Osteoblast (primary cell): ENCODE data around the gene TAF4. TPM values are rescaled to one million over a fixed set of nuclear protein-coding genes. Genes with fewer than 3 reads are reported as not detected.
A peak's percentile ranks its signal among the peaks of the same experiment; 100 is the strongest.

Experiments used
- DNase-seq: peaks from one replicate; pipeline ENCODE4 v3.0.0; 2011; ENCODE audit warnings: low spot score, mixed read lengths; ENCODE audit not compliant: insufficient read length; ENCODE audit errors: missing footprints
- H2AFZ ChIP-seq: 2 replicates; pipeline ENCODE4 v1.6.0; 2011; ENCODE audit warnings: mild to moderate bottlenecking, low read length
- H3K27ac ChIP-seq: 2 replicates; pipeline ENCODE4 v1.5.1; 2011; ENCODE audit warnings: mild to moderate bottlenecking, low read depth, low read length, moderate library complexity
- H3K27me3 ChIP-seq: 2 replicates; pipeline ENCODE4 v1.6.0; 2012; ENCODE audit warnings: mild to moderate bottlenecking, control low read depth, inconsistent platforms, low read length, moderate library complexity; ENCODE audit not compliant: insufficient read depth
- H3K36me3 ChIP-seq: 2 replicates; pipeline ENCODE4 v1.5.1; 2011; ENCODE audit warnings: mild to moderate bottlenecking, low read length, control low read depth, moderate library complexity; ENCODE audit not compliant: insufficient read depth
- H3K4me1 ChIP-seq: 2 replicates; pipeline ENCODE4 v1.5.1; 2011; ENCODE audit warnings: mild to moderate bottlenecking, low read length, control low read depth, moderate library complexity; ENCODE audit not compliant: insufficient read depth
- H3K4me2 ChIP-seq: 2 replicates; pipeline ENCODE4 v1.6.0; 2011; ENCODE audit warnings: mild to moderate bottlenecking, low read length; ENCODE audit not compliant: insufficient read depth
- H3K4me3 ChIP-seq: fragments of 200-600 bp; sonication (generic); 3 replicates; pipeline ENCODE4 v1.5.1; 2012; ENCODE audit warnings: mild to moderate bottlenecking, low read length, inconsistent platforms; ENCODE audit not compliant: insufficient read depth
- H3K79me2 ChIP-seq: 2 replicates; pipeline ENCODE4 v1.6.0; 2012; ENCODE audit warnings: mild to moderate bottlenecking, low read length, control low read depth, inconsistent platforms; ENCODE audit not compliant: insufficient read depth
- H3K9me3 ChIP-seq: 2 replicates; pipeline ENCODE4 v1.5.1; 2011; ENCODE audit warnings: low read depth, low read length, control low read depth
- H4K20me1 ChIP-seq: 2 replicates; pipeline ENCODE4 v1.6.0; 2012; ENCODE audit warnings: mild to moderate bottlenecking, low read length, control low read depth; ENCODE audit not compliant: insufficient read depth
- total RNA-seq: library from RNA; depleted of rRNA; stranded (reverse); fragments of >200 nt; gene quantifications from 2 replicates; pipeline ENCODE4 v1.2.3, GENCODE V29; 2012
- TF ChIP-seq, protein P1 (sequence below): IDR thresholded peaks from 2 replicates; pipeline ENCODE4 v1.5.1; 2011; ENCODE audit warnings: mild to moderate bottlenecking, low read depth, low read length, moderate library complexity; ENCODE audit errors: extremely low read depth

TAF4 gene
- total RNA-seq, 1 donor, result 4.3 TPM

DNA sequence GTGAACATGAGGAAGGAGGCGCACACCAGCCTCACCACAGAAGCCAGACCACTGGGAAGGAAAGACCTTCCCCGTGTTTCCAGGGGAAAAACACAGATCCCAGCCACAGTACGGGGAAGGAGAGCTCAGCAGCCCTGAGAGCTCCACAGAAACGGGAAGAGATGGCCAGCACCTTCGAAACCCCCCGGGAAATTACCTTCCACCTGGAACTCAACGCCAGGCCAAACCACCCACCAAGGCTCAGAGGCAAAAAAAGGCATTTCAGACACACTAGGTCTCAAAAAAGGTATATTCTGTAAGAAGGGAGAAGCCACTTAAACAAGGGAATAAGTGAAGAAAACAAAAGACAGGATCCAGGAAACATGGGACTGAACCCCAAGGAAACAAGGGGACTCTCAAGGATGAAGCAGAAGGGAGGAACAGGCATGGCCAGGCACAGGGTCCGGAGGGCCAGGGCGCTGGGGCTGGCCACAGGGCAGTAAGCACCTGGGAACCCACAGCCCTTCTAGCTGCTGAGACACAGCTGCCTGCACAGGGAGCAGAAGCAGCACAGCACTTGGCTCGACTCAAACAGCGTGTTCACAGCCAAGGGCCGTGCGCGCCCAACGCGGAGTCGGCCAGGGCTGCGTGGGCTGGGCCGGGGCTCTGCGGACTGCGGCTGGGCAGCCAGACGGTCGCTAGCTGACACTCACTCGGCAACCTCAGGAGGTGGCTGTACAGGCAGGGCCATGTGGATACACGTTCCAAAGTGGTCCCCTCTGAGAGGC lies 44.6 kb downstream of the TAF4 start:
- no peaks in the 10 kb centered on the region for H3K9me3 ChIP-seq
- no peak overlapping the region for H3K4me2 ChIP-seq
- H3K27me3 ChIP-seq, result no peaks in the 10 kb centered on the region
- peaks cover 10% of the 10 kb centered on the region for H3K4me1 ChIP-seq
- peaks cover 73% of the 10 kb centered on the region for H3K79me2 ChIP-seq
- H3K27ac ChIP-seq, result no peak overlapping the region
- peak; percentile 93 for DNase-seq
- no peak overlapping the region for H3K4me3 ChIP-seq
- TF ChIP-seq, protein P1, sequence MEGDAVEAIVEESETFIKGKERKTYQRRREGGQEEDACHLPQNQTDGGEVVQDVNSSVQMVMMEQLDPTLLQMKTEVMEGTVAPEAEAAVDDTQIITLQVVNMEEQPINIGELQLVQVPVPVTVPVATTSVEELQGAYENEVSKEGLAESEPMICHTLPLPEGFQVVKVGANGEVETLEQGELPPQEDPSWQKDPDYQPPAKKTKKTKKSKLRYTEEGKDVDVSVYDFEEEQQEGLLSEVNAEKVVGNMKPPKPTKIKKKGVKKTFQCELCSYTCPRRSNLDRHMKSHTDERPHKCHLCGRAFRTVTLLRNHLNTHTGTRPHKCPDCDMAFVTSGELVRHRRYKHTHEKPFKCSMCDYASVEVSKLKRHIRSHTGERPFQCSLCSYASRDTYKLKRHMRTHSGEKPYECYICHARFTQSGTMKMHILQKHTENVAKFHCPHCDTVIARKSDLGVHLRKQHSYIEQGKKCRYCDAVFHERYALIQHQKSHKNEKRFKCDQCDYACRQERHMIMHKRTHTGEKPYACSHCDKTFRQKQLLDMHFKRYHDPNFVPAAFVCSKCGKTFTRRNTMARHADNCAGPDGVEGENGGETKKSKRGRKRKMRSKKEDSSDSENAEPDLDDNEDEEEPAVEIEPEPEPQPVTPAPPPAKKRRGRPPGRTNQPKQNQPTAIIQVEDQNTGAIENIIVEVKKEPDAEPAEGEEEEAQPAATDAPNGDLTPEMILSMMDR, result no peak
- H3K36me3 ChIP-seq, result no peaks in the 10 kb centered on the region
- peaks cover 61% of the 10 kb centered on the region for H4K20me1 ChIP-seq
- no peak overlapping the region for H2AFZ ChIP-seq

DNA sequence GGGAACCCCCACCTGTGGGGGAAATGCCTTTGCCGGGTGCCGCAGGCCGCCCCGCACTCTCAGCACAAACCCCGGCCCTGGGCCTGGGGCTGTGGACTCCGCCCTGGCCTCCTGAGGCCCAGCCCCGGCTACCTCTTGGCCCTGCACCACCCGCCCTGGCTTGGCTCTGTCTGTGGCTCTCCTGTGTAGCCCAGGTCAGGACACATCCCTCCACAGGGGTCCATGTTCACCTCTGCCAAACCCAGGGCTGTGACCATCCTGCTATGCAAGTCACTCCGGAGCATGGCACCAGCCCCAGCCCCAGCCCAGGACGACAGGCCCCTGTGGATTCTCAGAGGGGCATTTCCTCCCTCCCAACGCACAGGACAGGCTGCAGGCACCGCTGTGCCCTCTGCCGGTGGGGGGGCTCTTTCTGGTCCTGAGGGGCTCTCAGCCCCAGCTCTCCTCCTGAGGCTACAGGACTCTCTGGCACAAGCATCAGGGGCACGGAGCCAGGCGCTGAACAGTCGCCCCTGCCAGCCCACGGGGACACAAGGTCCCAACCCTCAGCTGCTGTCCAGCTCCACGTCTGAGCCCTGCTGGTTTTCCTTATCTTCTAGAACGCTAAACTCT lies 45.7 kb downstream of the TAF4 start:
- peaks cover 70% of the 10 kb centered on the region for H3K79me2 ChIP-seq
- no peaks in the 10 kb centered on the region for H3K27me3 ChIP-seq
- H4K20me1 ChIP-seq, result peaks cover 54% of the 10 kb centered on the region
- peak; percentile 79 for DNase-seq
- H3K27ac ChIP-seq, result no peak overlapping the region
- H3K9me3 ChIP-seq, result no peaks in the 10 kb centered on the region
- H2AFZ ChIP-seq, result no peak overlapping the region
- no peak overlapping the region for H3K4me2 ChIP-seq
- H3K4me1 ChIP-seq, result peaks cover 8% of the 10 kb centered on the region
- TF ChIP-seq, protein P1, result no peak
- H3K4me3 ChIP-seq, result no peak overlapping the region
- no peaks in the 10 kb centered on the region for H3K36me3 ChIP-seq

DNA sequence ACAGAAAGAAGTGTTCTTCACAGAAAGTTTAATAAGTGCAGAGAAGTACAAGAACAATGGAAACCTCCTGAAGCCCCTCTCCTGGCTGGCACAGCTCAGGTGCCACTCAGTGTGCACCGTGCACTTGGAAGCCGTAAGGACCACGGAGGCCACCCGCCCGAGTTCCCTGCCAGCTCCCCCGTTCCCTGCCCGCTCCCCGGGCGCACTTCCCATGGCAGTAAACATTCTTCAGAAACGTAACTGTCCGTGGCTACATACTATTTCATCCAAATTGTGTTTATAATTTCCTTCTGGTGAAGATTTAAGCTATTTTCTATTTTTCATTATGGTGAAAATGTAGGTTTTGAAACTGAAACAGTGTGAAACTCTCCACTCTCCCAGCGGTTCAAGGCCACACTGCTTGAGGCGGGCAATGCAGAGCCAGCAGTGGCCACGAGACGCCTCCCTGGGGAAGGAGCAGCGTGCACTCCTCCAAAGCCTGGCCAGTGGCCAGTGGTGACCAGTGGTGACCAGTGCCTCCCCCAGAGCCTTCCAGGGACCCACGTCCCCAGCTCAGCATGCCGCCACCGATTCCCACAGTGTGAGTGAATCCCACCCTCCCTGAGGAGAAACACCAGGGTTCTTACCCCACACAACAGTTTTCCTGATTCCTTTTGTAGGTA lies 46.4 kb downstream of the TAF4 start:
- peak; percentile 94 for DNase-seq
- peak overlapping the region; percentile 51 for H3K4me3 ChIP-seq
- no peaks in the 10 kb centered on the region for H3K27me3 ChIP-seq
- H3K9me3 ChIP-seq, result no peaks in the 10 kb centered on the region
- peaks cover 8% of the 10 kb centered on the region for H3K4me1 ChIP-seq
- H3K79me2 ChIP-seq, result peaks cover 71% of the 10 kb centered on the region
- H4K20me1 ChIP-seq, result peaks cover 53% of the 10 kb centered on the region
- TF ChIP-seq, protein P1, result peak; percentile 4
- H3K36me3 ChIP-seq, result no peaks in the 10 kb centered on the region
- H2AFZ ChIP-seq, result no peak overlapping the region
- peak overlapping the region; percentile 68 for H3K4me2 ChIP-seq
- H3K27ac ChIP-seq, result no peak overlapping the region
